ENCODE data around the gene PRDM2.

PRDM2 gene

DNA sequence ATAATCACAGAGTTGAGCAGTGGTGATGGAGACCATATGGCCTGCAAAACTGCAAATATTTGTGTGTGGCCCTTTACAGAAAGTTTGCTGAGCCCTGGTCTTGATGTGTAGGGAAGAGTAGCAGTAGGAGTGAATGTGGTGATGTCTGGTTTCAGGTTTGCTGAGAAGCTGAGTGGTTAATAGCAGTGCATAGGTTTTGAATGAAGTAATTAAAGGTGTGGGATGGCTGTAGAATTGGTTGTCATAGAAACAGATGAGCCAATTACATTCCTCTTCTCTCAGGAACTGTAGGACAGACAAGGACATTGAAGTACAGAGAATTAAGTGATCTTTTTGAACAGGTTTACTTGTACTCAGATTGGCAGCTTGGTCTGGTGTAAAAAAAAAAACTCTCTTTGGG lies 37.4 kb downstream of the PRDM2 start:
- DNase-seq = no peak

DNA sequence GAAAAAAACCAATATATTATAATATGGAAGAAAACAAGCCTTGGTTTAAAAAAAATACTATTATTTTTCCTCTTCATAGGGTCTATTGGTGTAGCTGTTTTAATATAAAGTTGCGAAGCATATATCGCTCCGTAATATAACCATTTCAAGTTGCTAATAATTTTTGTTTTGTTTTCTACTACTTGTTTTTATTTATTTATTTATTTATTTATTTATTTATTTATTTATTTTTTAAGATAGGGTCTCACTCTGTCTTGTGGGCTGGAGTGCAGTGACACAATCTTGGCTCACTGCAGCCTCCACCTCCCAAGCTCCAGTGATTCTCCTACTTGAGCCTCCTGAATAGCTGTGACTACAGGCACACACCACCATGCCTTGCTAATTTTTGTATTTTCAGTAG lies 46.4 kb downstream of the PRDM2 start:
- DNase-seq = no peak

DNA sequence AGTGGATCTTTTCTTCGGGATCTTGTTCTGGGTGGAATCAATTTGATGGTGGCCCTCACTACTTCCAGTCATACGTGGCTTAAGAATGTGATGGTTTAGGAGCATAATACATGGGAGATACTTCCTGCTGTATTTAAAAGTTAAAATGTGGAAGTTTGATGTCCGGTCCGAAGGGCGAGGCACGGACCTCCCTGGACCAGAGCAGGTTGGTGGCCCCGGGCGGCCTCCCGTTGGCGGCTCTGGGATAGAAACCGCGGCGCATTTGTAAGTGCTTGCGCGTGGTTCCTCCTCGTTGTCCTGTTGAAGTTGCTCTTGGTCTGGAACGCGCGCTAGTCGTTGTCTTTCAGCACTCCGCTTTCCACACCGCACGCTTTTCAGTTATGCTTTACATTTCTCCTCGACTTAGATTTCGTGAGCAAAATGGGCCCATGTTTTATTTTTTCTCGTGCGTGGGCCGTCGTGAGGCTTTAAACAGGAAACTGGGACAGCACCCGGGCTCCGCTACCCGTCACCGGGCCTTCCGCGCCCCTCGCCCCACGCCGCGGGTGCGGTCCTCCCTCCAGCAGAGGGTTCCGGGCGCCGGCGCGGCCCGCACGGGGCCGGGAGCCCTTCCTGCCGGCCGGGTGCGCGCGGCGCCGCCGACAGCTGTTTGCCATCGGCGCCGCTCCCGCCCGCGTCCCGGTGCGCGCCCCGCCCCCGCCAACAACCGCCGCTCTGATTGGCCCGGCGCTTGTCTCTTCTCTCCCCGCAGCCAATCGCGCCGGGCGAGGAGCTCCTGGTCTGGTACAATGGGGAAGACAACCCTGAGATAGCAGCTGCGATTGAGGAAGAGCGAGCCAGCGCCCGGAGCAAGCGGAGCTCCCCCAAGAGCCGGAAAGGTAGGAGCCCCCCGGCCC lies 48.9 kb downstream of the PRDM2 start:
- peak; percentile 97 to 99 (median 98) for DNase-seq

GRCh38 chr1:13749543-13750341 lies 49.8 kb downstream of the PRDM2 start:
- DNase-seq = peak; percentile 66 to 84 (median 72)

DNA sequence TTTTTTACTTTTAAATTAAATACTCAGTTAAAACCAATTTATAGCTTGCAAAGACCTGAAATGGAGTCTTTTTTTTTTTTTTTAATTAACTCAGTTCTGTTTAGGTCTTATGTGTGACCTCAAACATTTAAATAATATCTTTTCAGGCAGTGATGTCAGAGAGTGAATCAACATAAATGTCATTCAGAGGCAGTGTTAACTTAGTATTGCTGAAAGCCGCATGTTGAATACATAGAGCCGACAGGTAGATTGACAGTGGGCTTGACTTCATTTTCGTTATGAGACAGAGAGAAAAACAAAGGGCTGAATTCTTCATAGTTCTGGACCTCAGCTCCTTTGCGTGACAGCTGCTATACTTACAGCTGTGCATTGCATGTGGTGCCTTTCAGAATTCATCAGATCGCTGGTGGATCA lies 51.5 kb downstream of the PRDM2 start:
- no peak for DNase-seq

GRCh38 chr1:13751985-13752384 lies 52.0 kb downstream of the PRDM2 start:
- no peak for DNase-seq

GRCh38 chr1:13752852-13753251 lies 52.9 kb downstream of the PRDM2 start:
- no peak for DNase-seq

DNA sequence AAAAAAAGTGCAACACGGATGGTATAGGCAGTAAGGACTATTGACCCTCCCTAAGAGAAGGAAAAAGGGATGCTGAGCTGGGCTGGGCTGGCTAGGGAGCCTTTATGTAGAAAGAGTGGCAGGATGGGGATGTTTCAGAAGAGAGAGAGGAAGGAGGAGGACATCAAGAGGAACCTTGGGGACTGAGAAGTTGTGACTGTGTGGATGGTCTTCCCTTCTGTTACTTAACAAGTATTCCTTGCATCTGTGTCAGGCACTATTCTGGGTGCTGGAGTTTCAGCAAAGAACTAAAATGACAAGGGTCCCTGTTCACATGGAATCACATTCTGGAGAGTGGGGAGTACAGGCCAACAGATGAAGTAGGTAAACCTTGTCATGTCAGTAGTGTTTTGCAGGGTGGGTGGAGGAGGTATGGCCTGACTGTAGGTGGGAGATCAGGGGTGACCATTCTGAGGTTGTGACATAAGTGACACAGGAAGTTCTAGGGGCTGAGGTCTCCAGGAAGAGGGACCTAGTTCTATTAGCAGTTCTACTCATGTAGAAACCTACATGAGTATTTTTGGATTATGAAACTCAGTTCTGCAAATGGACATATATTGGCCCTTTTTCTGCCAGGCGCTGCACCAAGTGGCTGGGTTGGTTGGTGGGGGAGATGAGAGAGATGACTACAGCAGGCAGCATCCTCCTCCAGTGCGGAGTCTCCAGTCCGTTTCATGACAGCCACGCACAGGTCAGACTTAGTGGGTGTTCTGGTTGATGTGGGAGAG lies 53.8 kb downstream of the PRDM2 start:
- DNase-seq = peak; percentile 6 to 48 (median 40)

- no peak for DNase-seq
Observed at GRCh38 chr1:13754510-13755103, 54.6 kb downstream of the PRDM2 start.

GRCh38 chr1:13756557-13757315 lies 56.7 kb downstream of the PRDM2 start:
- no peak for DNase-seq

DNA sequence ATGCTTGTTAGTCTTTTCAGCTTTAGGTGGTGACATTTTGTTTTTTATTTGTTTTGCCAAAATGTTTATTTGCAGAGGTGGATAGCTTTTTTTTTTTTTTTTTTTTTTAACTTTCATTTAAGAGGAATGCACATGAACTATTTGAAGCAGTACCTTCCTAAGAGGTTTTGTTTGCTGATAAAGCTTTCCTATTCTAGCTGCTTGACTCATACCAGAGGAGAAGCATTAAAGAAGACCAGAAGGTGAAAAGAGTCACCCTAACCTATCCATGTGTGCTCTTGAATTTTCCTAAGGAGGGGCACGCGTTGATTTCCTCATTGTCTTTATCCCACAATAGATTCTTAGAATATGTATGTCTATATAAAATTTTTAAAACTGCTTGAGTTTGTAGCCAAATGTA lies 57.7 kb downstream of the PRDM2 start:
- no peak for DNase-seq

DNA sequence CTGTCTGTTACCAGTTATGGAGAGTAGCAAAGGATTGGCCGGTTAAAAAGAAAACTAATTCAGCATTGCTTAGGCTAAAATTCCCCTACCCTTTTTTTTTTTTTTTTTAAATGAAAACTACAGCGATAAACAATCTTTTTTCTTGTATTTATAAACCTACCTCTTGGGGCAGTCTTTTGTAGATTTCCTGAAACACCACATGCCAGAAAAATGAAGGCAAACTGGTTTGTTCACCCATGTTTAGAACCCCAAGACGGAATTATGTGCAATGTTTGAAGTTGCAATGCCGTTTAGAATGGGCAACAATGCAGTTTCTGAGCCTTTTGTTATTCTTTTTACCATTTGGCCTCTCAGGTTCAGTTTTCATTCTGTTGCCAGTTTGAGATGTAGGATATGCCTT lies 59.1 kb downstream of the PRDM2 start:
- DNase-seq = no peak

DNA sequence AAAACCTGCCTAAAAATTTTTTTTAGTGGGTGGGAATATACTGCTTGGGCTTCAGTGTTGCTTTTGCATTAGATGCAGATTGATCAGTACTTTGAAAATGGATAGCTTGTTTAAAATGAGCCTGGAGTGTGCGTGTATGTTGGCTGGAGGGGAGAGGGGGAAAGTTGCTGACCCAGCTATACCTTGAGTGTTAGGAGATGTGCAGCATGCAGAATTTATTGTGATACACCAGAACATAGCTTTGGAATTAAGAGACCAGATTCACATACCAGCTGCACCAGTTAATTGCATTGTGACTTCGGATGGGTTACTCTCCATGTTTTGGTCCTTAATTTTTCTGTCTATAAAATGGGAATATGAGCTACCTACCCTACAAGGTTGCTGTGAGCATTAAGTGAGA lies 60.4 kb downstream of the PRDM2 start:
- no peak for DNase-seq

- DNase-seq = no peak
Observed at GRCh38 chr1:13760921-13761320, 60.9 kb downstream of the PRDM2 start.

- DNase-seq = no peak
Observed at GRCh38 chr1:13761883-13762282, 61.9 kb downstream of the PRDM2 start.

- no peak for DNase-seq
Observed at GRCh38 chr1:13762642-13763041, 62.7 kb downstream of the PRDM2 start.

GRCh38 chr1:13763222-13763621 lies 63.2 kb downstream of the PRDM2 start:
- no peak for DNase-seq

GRCh38 chr1:13763991-13764390 lies 64.0 kb downstream of the PRDM2 start:
- no peak for DNase-seq

GRCh38 chr1:13764588-13765332 lies 64.8 kb downstream of the PRDM2 start:
- no peak for DNase-seq

GRCh38 chr1:13766592-13767564 lies 66.9 kb downstream of the PRDM2 start:
- no peak for DNase-seq
